H1 (cell line): ENCODE results near the gene ACSL4. TPM values are rescaled to one million over a fixed set of nuclear protein-coding genes. Genes with fewer than 3 reads are reported as not detected.

Experiments used
- CTCF ChIA-PET: fragments of 300-600 bp; sonication (Branson Sonifier 250); formaldehyde crosslinking; loops from one replicate; lab custom pipeline; 2021; ENCODE audit not compliant: partially characterized antibody; lab: Charles Lee
- POLR2A ChIA-PET: fragments of 300-600 bp; sonication (Branson Sonifier 250); formaldehyde crosslinking; loops from one replicate; lab custom pipeline; 2021; ENCODE audit warnings: inconsistent platforms; ENCODE audit not compliant: partially characterized antibody; lab: Charles Lee
- DNase-seq, 2 experiments: peaks; one replicate each; pipeline versions ENCODE4 v3.0.0 to v3.0.0-alpha.2; 2010 to 2022; ENCODE audit warnings: low spot score in 2 of 2, low read depth in 1 of 2, mixed read lengths in 1 of 2
- FAIRE-seq: peaks from 2 replicates; lab custom pipeline; 2011; peaks lifted over from hg19 to GRCh38; lab: Jason Lieb, UNC
- H2AFZ ChIP-seq: 2 replicates; pipeline ENCODE4 v1.8.1; 2012; ENCODE audit warnings: low read length, inconsistent platforms
- H2AK5ac ChIP-seq: 2 replicates; pipeline ENCODE4 v1.6.1; 2013; ENCODE audit warnings: low read depth, low read length
- H2BK120ac ChIP-seq: replicated peaks from 2 replicates; pipeline ENCODE3; 2013; ENCODE audit warnings: low read depth, low read length, inconsistent platforms
- H2BK12ac ChIP-seq: 2 replicates; pipeline ENCODE4 v1.6.1; 2013; ENCODE audit warnings: low read depth, low read length
- H2BK15ac ChIP-seq: 2 replicates; pipeline ENCODE4 v1.6.1; 2013; ENCODE audit warnings: low read length
- H2BK20ac ChIP-seq: 2 replicates; pipeline ENCODE4 v1.6.1; 2013; ENCODE audit warnings: low read length
- H2BK5ac ChIP-seq: 2 replicates; pipeline ENCODE4 v1.6.1; 2013; ENCODE audit warnings: low read depth, low read length
- H3K14ac ChIP-seq: 2 replicates; pipeline ENCODE4 v1.6.1; 2013; ENCODE audit warnings: inconsistent platforms; ENCODE audit not compliant: insufficient read length
- H3K18ac ChIP-seq: 2 replicates; pipeline ENCODE4 v1.6.1; 2013; ENCODE audit warnings: low read length; ENCODE audit errors: extremely low read depth
- H3K23ac ChIP-seq: 2 replicates; pipeline ENCODE4 v1.6.1; 2013; ENCODE audit warnings: inconsistent platforms; ENCODE audit not compliant: insufficient read length
- H3K23me2 ChIP-seq: 2 replicates; pipeline ENCODE4 v1.6.1; 2013; ENCODE audit warnings: low read depth, low read length
- H3K27ac ChIP-seq: 2 replicates; pipeline ENCODE4 v1.6.1; 2011; ENCODE audit warnings: low read depth, low read length, inconsistent platforms
- H3K27me3 ChIP-seq, 4 experiments: replicated peaks in 1 of 4; 1 replicate in 1 of 4; 2 replicates in 3 of 4; pipeline versions ENCODE4 v1.6.1 to v1.8.1; 2011 to 2013; ENCODE audit warnings: low read length in 3 of 4, mild to moderate bottlenecking in 3 of 4, inconsistent platforms in 2 of 4, mixed read lengths in 2 of 4, moderate library complexity in 1 of 4; ENCODE audit not compliant: control insufficient read depth in 3 of 4, insufficient read depth in 3 of 4; ENCODE audit errors: extremely low read depth in 1 of 4
- H3K36me3 ChIP-seq, 4 experiments: 2 replicates each; pipeline versions ENCODE4 v1.6.1 to v1.8.1; 2011 to 2013; ENCODE audit warnings: mild to moderate bottlenecking in 4 of 4, low read length in 3 of 4, moderate library complexity in 2 of 4, control low read depth in 1 of 4, inconsistent platforms in 1 of 4; ENCODE audit not compliant: insufficient read depth in 4 of 4, control insufficient read depth in 2 of 4
- H3K4ac ChIP-seq: replicated peaks from 2 replicates; pipeline ENCODE3; 2013; ENCODE audit warnings: low read length, low read depth, mixed read lengths, inconsistent platforms; ENCODE audit not compliant: insufficient read length
- H3K4me1 ChIP-seq, 4 experiments: replicated peaks in 1 of 4; 1 replicate in 1 of 4; 2 replicates in 3 of 4; pipeline versions ENCODE4 v1.6.1 to v1.8.1; 2011 to 2013; ENCODE audit warnings: low read length in 3 of 4, inconsistent platforms in 2 of 4, mixed read lengths in 1 of 4; ENCODE audit not compliant: insufficient read depth in 4 of 4, control insufficient read depth in 3 of 4
- H3K4me2 ChIP-seq, 2 experiments: 2 replicates each; pipeline versions ENCODE4 v1.6.1 to v1.8.1; 2011 to 2013; ENCODE audit warnings: low read depth in 2 of 2, low read length in 2 of 2, control low read depth in 1 of 2, inconsistent platforms in 1 of 2, mild to moderate bottlenecking in 1 of 2; ENCODE audit not compliant: insufficient read depth in 1 of 2
- H3K4me3 ChIP-seq, 4 experiments: fragments of 200-600, 300-600 bp in 1 of 4; sonication (generic), shearing (Covaris generic), sonication (Bioruptor Twin) in 1 of 4; 2 replicates each; pipeline versions ENCODE4 v1.5.1 to v1.8.1; 2011 to 2016; ENCODE audit warnings: low read length in 4 of 4, low read depth in 3 of 4, control low read depth in 2 of 4, inconsistent platforms in 2 of 4, mild to moderate bottlenecking in 2 of 4, mixed read lengths in 1 of 4, moderate library complexity in 1 of 4; ENCODE audit not compliant: insufficient read depth in 2 of 4; ENCODE audit errors: extremely low read depth in 1 of 4
- H3K56ac ChIP-seq: replicated peaks from 2 replicates; pipeline ENCODE3; 2013; ENCODE audit warnings: low read depth, mild to moderate bottlenecking, mixed read lengths, low read length, inconsistent platforms; ENCODE audit not compliant: insufficient read length
- H3K79me1 ChIP-seq: 2 replicates; pipeline ENCODE4 v1.6.1; 2013; ENCODE audit warnings: low read depth, low read length, control low read depth
- H3K79me2 ChIP-seq, 2 experiments: 2 replicates each; pipeline versions ENCODE4 v1.6.1 to v1.8.1; 2012 to 2013; ENCODE audit warnings: low read length in 2 of 2, mild to moderate bottlenecking in 2 of 2, inconsistent platforms in 1 of 2; ENCODE audit not compliant: insufficient read depth in 2 of 2, control insufficient read depth in 1 of 2
- H3K9ac ChIP-seq, 4 experiments: replicated peaks in 1 of 4; 1 replicate in 1 of 4; 2 replicates in 3 of 4; pipeline versions ENCODE4 v1.6.1 to v1.8.1; 2011 to 2013; ENCODE audit warnings: low read depth in 3 of 4, low read length in 3 of 4, control low read depth in 2 of 4, mild to moderate bottlenecking in 2 of 4, moderate library complexity in 2 of 4, inconsistent platforms in 1 of 4; ENCODE audit errors: extremely low read depth in 1 of 4
- H3K9me3 ChIP-seq, 2 experiments: 2 replicates each; pipeline versions ENCODE4 v1.6.1 to v1.8.1; 2012 to 2013; ENCODE audit warnings: mild to moderate bottlenecking in 2 of 2, moderate library complexity in 2 of 2, control low read depth in 1 of 2, inconsistent platforms in 1 of 2, low read depth in 1 of 2, low read length in 1 of 2, mixed read lengths in 1 of 2; ENCODE audit not compliant: insufficient read depth in 2 of 2
- H4K20me1 ChIP-seq, 2 experiments: replicated peaks in 1 of 2; 2 replicates each; pipeline versions ENCODE3 to v1.8.1; 2011 to 2013; ENCODE audit warnings: inconsistent platforms in 2 of 2, low read length in 2 of 2, mild to moderate bottlenecking in 1 of 2; ENCODE audit not compliant: insufficient read depth in 2 of 2, control insufficient read depth in 1 of 2
- H4K5ac ChIP-seq: 2 replicates; pipeline ENCODE4 v1.6.1; 2013; ENCODE audit warnings: low read length, low read depth, mixed read lengths, inconsistent platforms; ENCODE audit not compliant: insufficient read length
- H4K8ac ChIP-seq: 2 replicates; pipeline ENCODE4 v1.8.0; 2013; ENCODE audit warnings: mild to moderate bottlenecking, moderate library complexity, low read length, inconsistent platforms; ENCODE audit not compliant: insufficient read depth; ENCODE audit errors: extremely low read depth
- H4K91ac ChIP-seq: replicated peaks from 2 replicates; pipeline ENCODE3; 2013; ENCODE audit warnings: low read length, mixed read lengths, inconsistent platforms; ENCODE audit not compliant: insufficient read length
- HDAC2 ChIP-seq, 2 experiments: fragments of 300-600 bp in 1 of 2; sonication (generic) in 1 of 2; IDR thresholded peaks; 2 replicates each; pipeline ENCODE4 v1.6.1; 2011 to 2012; ENCODE audit warnings: low read depth in 2 of 2, low read length in 2 of 2, mild to moderate bottlenecking in 2 of 2, moderate library complexity in 2 of 2, borderline replicate concordance in 1 of 2, inconsistent platforms in 1 of 2
- polyA plus RNA-seq, 7 experiments: library from polyadenylated mRNA; depleted of rRNA in 3 of 7; stranded (reverse) in 5 of 7; unstranded in 2 of 7; fragments of >200 nt in 5 of 7; fragments of 200-250 nt in 2 of 7; gene quantifications; 1 replicate in 5 of 7; 2 replicates in 1 of 7; 4 replicates in 1 of 7; pipeline versions ENCODE4 v1.2.1 to v1.2.3, GENCODE V29; 2011 to 2013; ENCODE audit warnings: missing spikeins in 2 of 7, mixed read lengths in 2 of 7
- total RNA-seq: library from RNA; stranded (reverse); fragmentation: NEBNext Ultra II Directional; extraction: Animal tissue kit (Norgen Biotek cat#: 25700); gene quantifications from 2 replicates; pipeline ENCODE4 v1.2.1, GENCODE V29; 2021

The ACSL4 gene
- total and polyA plus RNA-seq, 2 of the 8 experiments (the other 6 are each of a cell fraction or from before 2014, with no cell fraction given): 11.3 to 47.0 TPM

DNA sequence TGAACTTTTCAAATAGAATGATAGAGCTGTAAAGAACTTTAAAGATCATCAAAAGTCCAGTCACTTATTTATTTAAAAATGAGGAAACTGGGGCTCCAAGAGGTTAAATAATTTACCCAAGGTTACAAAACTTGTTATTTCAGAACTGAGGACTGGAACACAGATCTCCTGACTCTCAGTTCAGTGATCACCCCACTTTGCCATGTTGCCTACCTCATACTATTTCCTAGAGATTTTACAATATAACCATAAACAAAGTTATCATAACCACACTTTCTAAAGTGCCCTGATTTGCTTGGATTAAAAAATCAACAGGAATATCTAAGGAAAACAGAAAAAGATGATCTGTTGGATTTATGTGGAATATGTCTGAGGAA lies 7.4 kb upstream of the ACSL4 start:
- no peak overlapping the region for H3K14ac ChIP-seq
- no peak overlapping the region for H3K4me2 ChIP-seq
- H3K18ac ChIP-seq: no peak overlapping the region
- no peaks in the 10 kb centered on the region for H3K27me3 ChIP-seq
- no peak overlapping the region for H3K9ac ChIP-seq
- H4K20me1 ChIP-seq: no peaks in the 10 kb centered on the region
- no peak overlapping the region for H4K8ac ChIP-seq
- H3K23me2 ChIP-seq: no peaks in the 10 kb centered on the region
- H2BK5ac ChIP-seq: no peak overlapping the region
- no peak overlapping the region for H4K91ac ChIP-seq
- H2BK15ac ChIP-seq: no peak overlapping the region
- H3K56ac ChIP-seq: no peak overlapping the region
- H2BK20ac ChIP-seq: no peak overlapping the region
- no peak overlapping the region for H2AFZ ChIP-seq
- TF ChIP-seq HDAC2 (IDR thresholded peaks at IDR 0.05; ENCODE audit: borderline replicate concordance in 1 of 2, low read depth in 2 of 2, low read length in 2 of 2): no peak
- H3K36me3 ChIP-seq: no peaks in the 10 kb centered on the region
- no peak overlapping the region for H3K27ac ChIP-seq
- H3K4ac ChIP-seq: no peak overlapping the region
- H2BK120ac ChIP-seq: no peak overlapping the region
- H2AK5ac ChIP-seq: no peak overlapping the region
- ChIA-PET POLR2A (no interaction called here), CTCF (no interaction called here)
- no peak overlapping the region for H4K5ac ChIP-seq
- no peaks in the 10 kb centered on the region for H3K9me3 ChIP-seq
- H3K4me3 ChIP-seq: no peak overlapping the region
- no peaks in the 10 kb centered on the region for H3K79me2 ChIP-seq
- H2BK12ac ChIP-seq: no peak overlapping the region
- H3K79me1 ChIP-seq: no peaks in the 10 kb centered on the region
- FAIRE-seq (no peak), DNase-seq (no peak)
- no peak overlapping the region for H3K23ac ChIP-seq
- H3K4me1 ChIP-seq: no peaks in the 10 kb centered on the region
